ENCODE measurements around the gene PITRM1.

DNA sequence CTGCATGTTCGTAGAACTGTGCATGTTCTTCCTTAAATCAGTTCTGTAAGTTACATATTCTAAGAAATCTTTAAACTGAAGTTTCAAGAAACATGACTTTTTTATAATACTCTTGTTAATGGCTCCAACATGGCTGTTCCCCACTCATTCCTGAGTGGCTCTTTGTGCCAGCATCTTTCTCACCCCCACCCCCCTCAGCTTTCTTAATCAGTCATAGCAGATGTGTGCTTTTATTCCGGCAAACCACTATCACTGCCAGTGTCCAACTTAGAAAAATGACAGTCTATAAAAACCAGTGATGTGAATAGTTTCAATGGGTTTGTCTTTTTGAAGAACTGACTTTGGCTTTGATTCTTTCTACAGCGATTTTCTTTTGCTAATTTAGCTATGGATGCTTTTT lies 37.6 kb downstream of the PITRM1 start:
- no peak for TF ChIP-seq CTCF (conservative IDR thresholded peaks at IDR 0.05; ENCODE audit: low read depth, low read length)
- TF ChIP-seq EZH2 (IDR thresholded peaks at IDR 0.05; ENCODE audit: borderline replicate concordance, low read depth, low read length, poor library complexity, severe bottlenecking), result no peak
